Loucy (cell line): ENCODE measurements around the gene CREB3L2.

Experiments used
- H2AFZ ChIP-seq: fragments of 200-600 bp; sonication (generic); 2 replicates; pipeline ENCODE4 v1.6.0; 2016; ENCODE audit warnings: antibody characterized with exemption, mild to moderate bottlenecking, low read length, moderate library complexity
- H3F3A ChIP-seq: fragments of 200-600 bp; 2 replicates; pipeline ENCODE4 v1.6.0; 2016; ENCODE audit warnings: antibody characterized with exemption, low read depth, mild to moderate bottlenecking
- H3K27me3 ChIP-seq: fragments of 200-600 bp; sonication (generic); 2 replicates; pipeline ENCODE4 v1.6.1; 2014; ENCODE audit warnings: low read length, mild to moderate bottlenecking; ENCODE audit not compliant: insufficient read depth, poor library complexity, severe bottlenecking
- H3K36me3 ChIP-seq: fragments of 200-600 bp; sonication (generic); 2 replicates; pipeline ENCODE4 v1.6.1; 2016; ENCODE audit warnings: low read length; ENCODE audit not compliant: insufficient read depth
- H3K4me1 ChIP-seq: fragments of 200-600 bp; sonication (generic); 2 replicates; pipeline ENCODE4 v1.5.1; 2014; ENCODE audit warnings: low read length, mild to moderate bottlenecking; ENCODE audit not compliant: insufficient read depth, poor library complexity, severe bottlenecking
- H3K4me2 ChIP-seq: fragments of 200-600 bp; sonication (generic); 2 replicates; pipeline ENCODE4 v1.6.0; 2014; ENCODE audit warnings: antibody characterized with exemption, low read length, low read depth, mild to moderate bottlenecking; ENCODE audit not compliant: poor library complexity, severe bottlenecking
- H3K4me3 ChIP-seq: fragments of 200-600 bp; sonication (generic); 2 replicates; pipeline ENCODE4 v1.5.1; 2014; ENCODE audit warnings: low read length, mild to moderate bottlenecking, mixed read lengths; ENCODE audit not compliant: poor library complexity, severe bottlenecking
- H3K79me2 ChIP-seq: fragments of 200-600 bp; sonication (generic); 2 replicates; pipeline ENCODE4 v1.6.1; 2014; ENCODE audit warnings: low read length; ENCODE audit not compliant: insufficient read depth
- H3K9ac ChIP-seq: fragments of 200-600 bp; sonication (generic); 2 replicates; pipeline ENCODE4 v1.6.0; 2014; ENCODE audit warnings: mild to moderate bottlenecking, low read depth, low read length, moderate library complexity; ENCODE audit not compliant: poor library complexity, severe bottlenecking
- H3K9me2 ChIP-seq: fragments of 200-600 bp; sonication (generic); replicated peaks from 2 replicates; pipeline ENCODE4 v1.6.1; 2016; ENCODE audit warnings: low read depth, low read length, mixed read lengths
- H3K9me3 ChIP-seq: fragments of 200-600 bp; sonication (generic); 2 replicates; pipeline ENCODE4 v1.6.1; 2014; ENCODE audit warnings: mild to moderate bottlenecking, antibody characterized with exemption, low read length, low read depth; ENCODE audit not compliant: insufficient read depth
- H4K20me1 ChIP-seq: fragments of 200-600 bp; sonication (generic); 2 replicates; pipeline ENCODE4 v1.6.0; 2014; ENCODE audit warnings: antibody characterized with exemption, low read length, mild to moderate bottlenecking; ENCODE audit not compliant: insufficient read depth, poor library complexity, severe bottlenecking
- EZH2phosphoT487 ChIP-seq: fragments of 200-600 bp; IDR thresholded peaks from 2 replicates; pipeline ENCODE4 v1.6.1; 2018; ENCODE audit warnings: antibody characterized with exemption, mild to moderate bottlenecking, moderate library complexity, borderline replicate concordance
- TF ChIP-seq, protein P1 (sequence below): fragments of 200-600 bp; sonication (generic); conservative IDR thresholded peaks from 2 replicates; pipeline ENCODE4 v1.5.1; 2014; ENCODE audit warnings: mild to moderate bottlenecking, antibody characterized with exemption, low read length

The CREB3L2 gene, protein sequence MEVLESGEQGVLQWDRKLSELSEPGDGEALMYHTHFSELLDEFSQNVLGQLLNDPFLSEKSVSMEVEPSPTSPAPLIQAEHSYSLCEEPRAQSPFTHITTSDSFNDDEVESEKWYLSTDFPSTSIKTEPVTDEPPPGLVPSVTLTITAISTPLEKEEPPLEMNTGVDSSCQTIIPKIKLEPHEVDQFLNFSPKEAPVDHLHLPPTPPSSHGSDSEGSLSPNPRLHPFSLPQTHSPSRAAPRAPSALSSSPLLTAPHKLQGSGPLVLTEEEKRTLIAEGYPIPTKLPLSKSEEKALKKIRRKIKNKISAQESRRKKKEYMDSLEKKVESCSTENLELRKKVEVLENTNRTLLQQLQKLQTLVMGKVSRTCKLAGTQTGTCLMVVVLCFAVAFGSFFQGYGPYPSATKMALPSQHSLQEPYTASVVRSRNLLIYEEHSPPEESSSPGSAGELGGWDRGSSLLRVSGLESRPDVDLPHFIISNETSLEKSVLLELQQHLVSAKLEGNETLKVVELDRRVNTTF

DNA sequence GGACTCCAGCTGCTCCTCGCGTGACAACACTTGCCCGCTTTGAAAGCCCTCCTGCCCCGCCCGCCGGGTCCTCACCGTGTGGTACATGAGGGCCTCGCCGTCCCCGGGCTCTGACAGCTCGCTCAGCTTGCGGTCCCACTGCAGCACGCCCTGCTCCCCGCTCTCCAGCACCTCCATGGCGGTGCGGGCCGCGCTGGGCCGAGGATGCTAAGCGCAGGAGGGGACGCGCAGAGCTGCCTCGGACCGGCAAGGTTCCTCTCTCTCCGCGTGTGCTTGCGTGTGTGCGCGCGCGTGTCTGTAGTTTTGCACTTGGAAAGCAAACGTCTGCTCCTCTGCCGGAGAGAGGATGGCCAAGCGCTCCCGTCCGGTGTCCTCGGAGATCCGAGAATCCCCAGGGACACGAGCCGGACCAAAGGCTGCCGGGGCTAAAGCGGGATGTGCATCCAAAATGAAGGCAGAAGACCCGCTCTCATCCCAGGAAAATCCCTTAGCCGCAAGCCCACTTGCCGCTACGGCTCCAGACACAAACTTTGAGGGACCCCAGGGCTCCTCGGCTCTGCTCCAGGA is at the start of gene CREB3L2:
Gene CREB3L2 (minus strand): TSS at position 558 of the 567 bp plus-strand sequence. CDS start 381 bp downstream, at position 177.
- peaks cover 5% of the 10 kb centered on the region for H4K20me1 ChIP-seq
- H3K9me2 ChIP-seq, result no peaks in the 10 kb centered on the region
- peak within 1 kb of the TSS; percentile 78 for H3K4me3 ChIP-seq
- no peaks in the 10 kb centered on the region for H3K27me3 ChIP-seq
- TF ChIP-seq EZH2phosphoT487, result no peak
- TF ChIP-seq, protein P1, sequence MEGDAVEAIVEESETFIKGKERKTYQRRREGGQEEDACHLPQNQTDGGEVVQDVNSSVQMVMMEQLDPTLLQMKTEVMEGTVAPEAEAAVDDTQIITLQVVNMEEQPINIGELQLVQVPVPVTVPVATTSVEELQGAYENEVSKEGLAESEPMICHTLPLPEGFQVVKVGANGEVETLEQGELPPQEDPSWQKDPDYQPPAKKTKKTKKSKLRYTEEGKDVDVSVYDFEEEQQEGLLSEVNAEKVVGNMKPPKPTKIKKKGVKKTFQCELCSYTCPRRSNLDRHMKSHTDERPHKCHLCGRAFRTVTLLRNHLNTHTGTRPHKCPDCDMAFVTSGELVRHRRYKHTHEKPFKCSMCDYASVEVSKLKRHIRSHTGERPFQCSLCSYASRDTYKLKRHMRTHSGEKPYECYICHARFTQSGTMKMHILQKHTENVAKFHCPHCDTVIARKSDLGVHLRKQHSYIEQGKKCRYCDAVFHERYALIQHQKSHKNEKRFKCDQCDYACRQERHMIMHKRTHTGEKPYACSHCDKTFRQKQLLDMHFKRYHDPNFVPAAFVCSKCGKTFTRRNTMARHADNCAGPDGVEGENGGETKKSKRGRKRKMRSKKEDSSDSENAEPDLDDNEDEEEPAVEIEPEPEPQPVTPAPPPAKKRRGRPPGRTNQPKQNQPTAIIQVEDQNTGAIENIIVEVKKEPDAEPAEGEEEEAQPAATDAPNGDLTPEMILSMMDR, result no peak
- peak within 1 kb of the TSS; percentile 73 for H3K9ac ChIP-seq
- H3K4me2 ChIP-seq, result peak within 1 kb of the TSS; percentile 78
- peaks cover 47% of the 10 kb centered on the region for H3K79me2 ChIP-seq
- no peaks in the 10 kb centered on the region for H3K9me3 ChIP-seq
- H3F3A ChIP-seq, result peaks cover 20% of the 10 kb centered on the region
- peaks cover 43% of the 10 kb centered on the region for H3K4me1 ChIP-seq
- H3K36me3 ChIP-seq, result no peaks in the 10 kb centered on the region
- H2AFZ ChIP-seq, result peak within 1 kb of the TSS; percentile 86

DNA sequence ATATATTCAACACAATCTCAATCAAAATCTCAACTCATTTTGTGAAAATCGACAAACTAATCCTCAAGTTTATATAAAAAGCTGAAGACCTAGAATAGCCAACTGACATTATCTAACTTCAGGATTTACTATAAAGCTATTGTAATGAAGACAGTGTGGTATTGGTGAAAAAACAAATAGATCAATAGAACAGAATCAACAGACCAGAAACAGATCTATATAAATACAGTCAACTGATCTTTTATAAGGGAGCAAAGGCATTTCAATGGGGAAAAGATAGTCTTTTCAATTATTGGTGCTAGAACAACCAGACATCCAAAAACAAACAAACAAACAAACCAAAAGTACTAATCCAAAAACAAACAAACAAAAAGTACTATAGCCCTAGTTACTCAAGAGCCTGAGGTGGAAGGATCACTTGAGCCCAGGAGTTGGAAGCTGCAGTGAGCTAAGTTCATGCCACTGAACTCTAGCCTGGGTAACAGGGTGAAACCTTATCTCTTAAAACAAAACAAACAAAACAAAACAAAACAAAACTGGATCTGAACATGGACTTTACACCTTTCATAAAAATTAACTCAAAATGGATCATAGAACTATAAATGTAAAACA is 47.7 kb upstream of the CREB3L2 start:
- no peak overlapping the region for H3K9ac ChIP-seq
- H3F3A ChIP-seq, result no peaks in the 10 kb centered on the region
- no peak overlapping the region for H2AFZ ChIP-seq
- no peaks in the 10 kb centered on the region for H3K36me3 ChIP-seq
- TF ChIP-seq EZH2phosphoT487, result no peak
- TF ChIP-seq, protein P1, result no peak
- H3K9me3 ChIP-seq, result no peaks in the 10 kb centered on the region
- H3K27me3 ChIP-seq, result no peaks in the 10 kb centered on the region
- no peak overlapping the region for H3K4me3 ChIP-seq
- H3K4me2 ChIP-seq, result no peak overlapping the region
- H3K79me2 ChIP-seq, result no peaks in the 10 kb centered on the region
- H4K20me1 ChIP-seq, result no peaks in the 10 kb centered on the region
- H3K9me2 ChIP-seq, result no peaks in the 10 kb centered on the region
- H3K4me1 ChIP-seq, result no peaks in the 10 kb centered on the region

DNA sequence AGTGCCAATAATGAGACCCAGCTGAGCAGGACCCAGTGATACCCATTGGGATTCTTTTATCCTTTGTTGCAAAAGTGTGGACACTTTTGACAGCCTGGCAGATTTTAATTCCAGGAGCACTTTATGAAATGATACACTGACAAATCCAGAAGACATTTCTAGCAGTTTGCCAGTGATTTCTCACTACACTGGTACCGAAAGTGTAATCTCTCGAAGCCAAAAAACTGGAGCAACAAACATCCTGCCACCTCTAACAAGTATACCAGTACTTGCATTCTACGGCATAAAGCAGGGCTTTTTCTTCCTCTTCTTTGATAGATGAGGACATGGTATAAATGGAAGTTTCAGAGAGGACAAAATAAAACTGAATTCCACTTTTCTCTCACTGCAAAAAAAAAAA is 46.0 kb upstream of the CREB3L2 start:
- Histone ChIP-seq H3K27me3 (no peaks in the 10 kb centered on the region), H3K4me2 (no peak overlapping the region), H3K79me2 (no peaks in the 10 kb centered on the region), H4K20me1 (no peaks in the 10 kb centered on the region), H2AFZ (no peak overlapping the region), H3K9me2 (no peaks in the 10 kb centered on the region), H3K9ac (no peak overlapping the region), H3F3A (no peaks in the 10 kb centered on the region), H3K36me3 (no peaks in the 10 kb centered on the region), H3K9me3 (no peaks in the 10 kb centered on the region), H3K4me1 (no peaks in the 10 kb centered on the region), H3K4me3 (no peak overlapping the region)
- TF ChIP-seq, protein P1, result no peak
- TF ChIP-seq EZH2phosphoT487, result no peak
